PFSK-1 (cell line): ENCODE results near the gene IL4I1.

Experiments used
- FOXP2 ChIP-seq: optimal IDR thresholded peaks from 2 replicates; pipeline ENCODE3; 2011; ENCODE audit warnings: borderline replicate concordance, control low read depth, inconsistent platforms; ENCODE audit not compliant: insufficient read depth; ENCODE audit errors: extremely low read length, extremely low read depth
- POLR2AphosphoS5 ChIP-seq: IDR thresholded peaks from 2 replicates; pipeline ENCODE4 v1.6.1; 2012; ENCODE audit warnings: low read depth, mild to moderate bottlenecking, control low read depth, low read length, moderate library complexity
- SIN3A ChIP-seq: IDR thresholded peaks from 2 replicates; pipeline ENCODE4 v1.6.1; 2012; ENCODE audit warnings: mild to moderate bottlenecking, low read length, moderate library complexity, borderline replicate concordance; ENCODE audit not compliant: insufficient read depth
- TAF1 ChIP-seq: IDR thresholded peaks from 2 replicates; pipeline ENCODE4 v1.6.1; 2012; ENCODE audit warnings: low read length, control low read depth, borderline replicate concordance; ENCODE audit not compliant: insufficient read depth
- TF ChIP-seq, protein P1 (sequence below), 2 experiments: IDR thresholded peaks; 2 replicates each; pipeline versions ENCODE4 v1.6.1 to v1.8.0; 2011 to 2012; ENCODE audit warnings: low read depth in 2 of 2, low read length in 2 of 2, control low read depth in 1 of 2, inconsistent platforms in 1 of 2, mild to moderate bottlenecking in 1 of 2, moderate library complexity in 1 of 2; ENCODE audit not compliant: insufficient read depth in 1 of 2

The IL4I1 gene

GRCh38 chr19:49887665-49888509, 8.8 kb downstream of the IL4I1 start:
- no peak for TF ChIP-seq TAF1
- no peak for TF ChIP-seq POLR2AphosphoS5
- TF ChIP-seq, protein P1, sequence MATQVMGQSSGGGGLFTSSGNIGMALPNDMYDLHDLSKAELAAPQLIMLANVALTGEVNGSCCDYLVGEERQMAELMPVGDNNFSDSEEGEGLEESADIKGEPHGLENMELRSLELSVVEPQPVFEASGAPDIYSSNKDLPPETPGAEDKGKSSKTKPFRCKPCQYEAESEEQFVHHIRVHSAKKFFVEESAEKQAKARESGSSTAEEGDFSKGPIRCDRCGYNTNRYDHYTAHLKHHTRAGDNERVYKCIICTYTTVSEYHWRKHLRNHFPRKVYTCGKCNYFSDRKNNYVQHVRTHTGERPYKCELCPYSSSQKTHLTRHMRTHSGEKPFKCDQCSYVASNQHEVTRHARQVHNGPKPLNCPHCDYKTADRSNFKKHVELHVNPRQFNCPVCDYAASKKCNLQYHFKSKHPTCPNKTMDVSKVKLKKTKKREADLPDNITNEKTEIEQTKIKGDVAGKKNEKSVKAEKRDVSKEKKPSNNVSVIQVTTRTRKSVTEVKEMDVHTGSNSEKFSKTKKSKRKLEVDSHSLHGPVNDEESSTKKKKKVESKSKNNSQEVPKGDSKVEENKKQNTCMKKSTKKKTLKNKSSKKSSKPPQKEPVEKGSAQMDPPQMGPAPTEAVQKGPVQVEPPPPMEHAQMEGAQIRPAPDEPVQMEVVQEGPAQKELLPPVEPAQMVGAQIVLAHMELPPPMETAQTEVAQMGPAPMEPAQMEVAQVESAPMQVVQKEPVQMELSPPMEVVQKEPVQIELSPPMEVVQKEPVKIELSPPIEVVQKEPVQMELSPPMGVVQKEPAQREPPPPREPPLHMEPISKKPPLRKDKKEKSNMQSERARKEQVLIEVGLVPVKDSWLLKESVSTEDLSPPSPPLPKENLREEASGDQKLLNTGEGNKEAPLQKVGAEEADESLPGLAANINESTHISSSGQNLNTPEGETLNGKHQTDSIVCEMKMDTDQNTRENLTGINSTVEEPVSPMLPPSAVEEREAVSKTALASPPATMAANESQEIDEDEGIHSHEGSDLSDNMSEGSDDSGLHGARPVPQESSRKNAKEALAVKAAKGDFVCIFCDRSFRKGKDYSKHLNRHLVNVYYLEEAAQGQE (IDR thresholded peaks at IDR 0.05; ENCODE audit: insufficient read depth in 1 of 2, low read depth in 2 of 2, low read length in 2 of 2), result no peak
- no peak for TF ChIP-seq FOXP2
- TF ChIP-seq SIN3A, result no peak

DNA sequence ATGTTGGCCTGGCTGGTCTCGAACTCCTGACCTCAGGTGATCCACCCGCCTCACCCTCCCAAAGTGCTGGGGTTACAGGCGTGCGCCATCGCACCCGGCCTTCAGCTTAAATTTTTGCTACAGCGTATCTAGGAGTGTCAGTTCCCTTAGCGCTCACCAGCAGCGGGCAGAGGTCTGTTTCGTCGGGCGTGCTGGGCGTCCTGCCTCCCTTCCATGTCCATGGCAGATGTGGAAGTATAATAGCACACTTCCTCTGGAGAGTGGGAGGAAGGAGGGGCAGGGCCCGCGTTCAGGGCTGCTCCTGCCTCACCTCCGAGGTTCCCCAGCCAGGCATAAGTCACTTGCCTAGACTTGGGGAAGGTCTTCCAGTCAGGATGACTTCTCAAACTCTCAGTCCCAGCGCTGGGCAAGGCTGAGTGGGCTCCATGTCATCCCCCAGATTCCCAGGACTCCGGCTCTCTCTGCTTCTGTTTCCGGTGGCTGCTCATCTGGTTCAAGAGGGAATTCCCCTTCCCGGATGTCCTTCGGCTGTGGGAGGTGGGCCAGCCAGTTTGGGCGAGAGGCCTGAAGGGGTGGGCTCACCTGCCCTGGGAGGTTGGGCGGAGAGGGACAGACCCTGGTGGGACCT, 9.5 kb downstream of the IL4I1 start:
- TF ChIP-seq POLR2AphosphoS5, result 0 out of 2 replicates have a peak, but pooled peaks have one; percentile 25
- TF ChIP-seq, protein P1 (IDR thresholded peaks at IDR 0.05; ENCODE audit: insufficient read depth in 1 of 2, low read depth in 2 of 2, low read length in 2 of 2), result no peak

GRCh38 chr19:49884760-49885159, 11.9 kb downstream of the IL4I1 start:
- TF ChIP-seq FOXP2, result no peak
- no peak for TF ChIP-seq TAF1
- TF ChIP-seq, protein P1 (IDR thresholded peaks at IDR 0.05; ENCODE audit: insufficient read depth in 1 of 2, low read depth in 2 of 2, low read length in 2 of 2), result no peak
- no peak for TF ChIP-seq POLR2AphosphoS5
- no peak for TF ChIP-seq SIN3A

GRCh38 chr19:49884109-49884508, 12.6 kb downstream of the IL4I1 start:
- TF ChIP-seq TAF1, result no peak
- no peak for TF ChIP-seq POLR2AphosphoS5
- TF ChIP-seq, protein P1 (IDR thresholded peaks at IDR 0.05; ENCODE audit: insufficient read depth in 1 of 2, low read depth in 2 of 2, low read length in 2 of 2), result no peak
- no peak for TF ChIP-seq SIN3A
- TF ChIP-seq FOXP2, result no peak

DNA sequence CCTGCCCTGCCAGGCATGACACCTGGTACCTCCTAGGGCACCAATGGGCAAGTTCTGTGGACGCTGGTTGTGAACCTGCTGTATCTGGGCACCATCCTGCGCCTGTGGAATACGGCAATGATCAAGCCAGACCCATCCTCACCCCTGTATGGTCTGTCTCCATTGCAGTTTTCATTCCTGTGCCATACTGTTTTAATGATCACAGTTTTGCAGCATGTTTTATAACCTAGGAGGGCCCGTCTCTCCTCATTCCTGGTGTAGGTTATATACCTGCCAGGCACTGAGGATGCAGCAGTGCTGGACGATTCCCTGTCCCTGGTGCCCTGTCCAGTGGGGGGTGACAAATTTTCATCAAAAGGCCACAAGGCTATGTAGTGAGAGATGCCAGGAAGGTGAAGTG, 13.6 kb downstream of the IL4I1 start:
- TF ChIP-seq POLR2AphosphoS5, result no peak
- TF ChIP-seq TAF1, result no peak
- no peak for TF ChIP-seq SIN3A
